HG03196 (cell line): ENCODE data around the gene BBS9.
"Not testable (repeated sequence)": the region's sequence is repeated elsewhere in the genome, so short reads cannot be mapped to it uniquely, and the experiment has no call there.

Experiments used
- ATAC-seq: cut with Tn5 transposase; IDR thresholded peaks from one replicate; pipeline ENCODE4 v1.9.1; 2021; ENCODE audit not compliant: unreplicated experiment

Gene BBS9

GRCh38 chr7:33193308-33193864, 64.0 kb downstream of the BBS9 start:
- ATAC-seq, result no peak

GRCh38 chr7:33195264-33195663, 65.9 kb downstream of the BBS9 start:
- ATAC-seq, result no peak

- no peak for ATAC-seq
Measured at GRCh38 chr7:33196221-33196620, 66.9 kb downstream of the BBS9 start.

GRCh38 chr7:33200282-33200681, 70.9 kb downstream of the BBS9 start:
- ATAC-seq, result no peak

GRCh38 chr7:33201821-33202220, 72.5 kb downstream of the BBS9 start:
- no peak for ATAC-seq

GRCh38 chr7:33210958-33211357, 81.6 kb downstream of the BBS9 start:
- no peak for ATAC-seq

- no peak for ATAC-seq
Measured at GRCh38 chr7:33212144-33212543, 82.8 kb downstream of the BBS9 start.

- ATAC-seq, result no peak
Measured at GRCh38 chr7:33215992-33216391, 86.6 kb downstream of the BBS9 start.

- ATAC-seq, result no peak
Measured at GRCh38 chr7:33217595-33217994, 88.2 kb downstream of the BBS9 start.

GRCh38 chr7:33218841-33219535, 89.6 kb downstream of the BBS9 start:
- not testable (repeated sequence) for ATAC-seq

GRCh38 chr7:33220231-33220630, 90.9 kb downstream of the BBS9 start:
- ATAC-seq, result no peak

GRCh38 chr7:33221390-33221789, 92.0 kb downstream of the BBS9 start:
- no peak for ATAC-seq

GRCh38 chr7:33232632-33233145, 103.3 kb downstream of the BBS9 start:
- ATAC-seq, result no peak

- ATAC-seq, result no peak
Measured at GRCh38 chr7:33233659-33234058, 104.3 kb downstream of the BBS9 start.

- ATAC-seq, result no peak
Measured at GRCh38 chr7:33237036-33237435, 107.7 kb downstream of the BBS9 start.

GRCh38 chr7:33243319-33243881, 114.0 kb downstream of the BBS9 start:
- no peak for ATAC-seq

- no peak for ATAC-seq
Measured at GRCh38 chr7:33248671-33249070, 119.3 kb downstream of the BBS9 start.

GRCh38 chr7:33250421-33250871, 121.1 kb downstream of the BBS9 start:
- no peak for ATAC-seq

GRCh38 chr7:33251301-33251700, 121.9 kb downstream of the BBS9 start:
- ATAC-seq, result no peak

GRCh38 chr7:33258491-33258951, 129.2 kb downstream of the BBS9 start:
- ATAC-seq, result no peak

- no peak for ATAC-seq
Measured at GRCh38 chr7:33261585-33261984, 132.2 kb downstream of the BBS9 start.

- no peak for ATAC-seq
Measured at GRCh38 chr7:33262476-33262875, 133.1 kb downstream of the BBS9 start.
